HEK293 (cell line): ENCODE results near the gene ATP8B4.

Source experiments
- CTCF ChIA-PET: fragments of 350-600 bp; formaldehyde crosslinking; extraction: SDS; loops from one replicate; lab custom pipeline; 2021; ENCODE audit warnings: antibody characterized with exemption; lab: Yijun Ruan, JAX
- POLR2A ChIA-PET: fragments of 300-600 bp; formaldehyde crosslinking; extraction: SDS; loops from one replicate; lab custom pipeline; 2020; ENCODE audit warnings: antibody characterized with exemption, inconsistent platforms; lab: Yijun Ruan, JAX
- H3K27ac ChIP-seq: fragments of 200-500 bp; sonication (Bioruptor generic); 2 replicates; pipeline ENCODE4 v1.5.1; 2014; ENCODE audit warnings: low read depth, low read length, control low read depth, inconsistent platforms; ENCODE audit errors: extremely low read depth
- H3K36me3 ChIP-seq, 2 experiments: fragments of 200-500 bp in 1 of 2; sonication (Bioruptor generic) in 1 of 2; 1 replicate in 1 of 2; 2 replicates in 1 of 2; pipeline ENCODE4 v1.5.1; 2014 to 2017; ENCODE audit warnings: inconsistent platforms in 2 of 2, low read length in 2 of 2; ENCODE audit not compliant: control insufficient read depth in 2 of 2, insufficient read depth in 1 of 2
- H3K4me1 ChIP-seq: fragments of 200-500 bp; sonication (Bioruptor generic); 2 replicates; pipeline ENCODE4 v1.5.1; 2014; ENCODE audit warnings: mild to moderate bottlenecking, low read length, inconsistent platforms; ENCODE audit not compliant: control insufficient read depth, insufficient read depth
- H3K4me3 ChIP-seq: 2 replicates; pipeline ENCODE4 v1.5.1; 2011; ENCODE audit warnings: low read depth, mild to moderate bottlenecking, control low read depth, low read length, moderate library complexity
- H3K9me3 ChIP-seq: fragments of 200-500 bp; sonication (Bioruptor generic); 2 replicates; pipeline ENCODE4 v1.5.1; 2014; ENCODE audit warnings: low read depth, low read length, inconsistent platforms; ENCODE audit not compliant: control insufficient read depth, insufficient read depth
- GLIS1 ChIP-seq: fragments of 450-650 bp; formaldehyde crosslinking; IDR thresholded peaks from 2 replicates; pipeline ENCODE4 v1.5.1; 2016; ENCODE audit warnings: missing biosample characterization, missing genetic modification characterization
- INSM2 ChIP-seq: fragments of 450-650 bp; formaldehyde crosslinking; IDR thresholded peaks from 2 replicates; pipeline ENCODE4 v1.5.1; 2016; ENCODE audit warnings: missing biosample characterization, missing genetic modification characterization
- KLF1 ChIP-seq: fragments of 450-650 bp; formaldehyde crosslinking; IDR thresholded peaks from 2 replicates; pipeline ENCODE4 v1.5.1; 2016; ENCODE audit warnings: missing biosample characterization, missing genetic modification characterization
- KLF8 ChIP-seq: fragments of 450-650 bp; formaldehyde crosslinking; IDR thresholded peaks from 2 replicates; pipeline ENCODE4 v1.5.1; 2016; ENCODE audit warnings: missing biosample characterization, missing genetic modification characterization
- OVOL3 ChIP-seq: fragments of 450-650 bp; formaldehyde crosslinking; IDR thresholded peaks from 2 replicates; pipeline ENCODE4 v1.5.1; 2016; ENCODE audit warnings: missing biosample characterization, missing genetic modification characterization
- SP3 ChIP-seq: fragments of 450-650 bp; formaldehyde crosslinking; IDR thresholded peaks from 2 replicates; pipeline ENCODE4 v1.5.1; 2016; ENCODE audit warnings: missing biosample characterization, missing genetic modification characterization
- SP7 ChIP-seq: fragments of 450-650 bp; formaldehyde crosslinking; IDR thresholded peaks from 2 replicates; pipeline ENCODE4 v1.5.1; 2016; ENCODE audit warnings: missing biosample characterization, missing genetic modification characterization
- ZBTB10 ChIP-seq: fragments of 450-650 bp; formaldehyde crosslinking; IDR thresholded peaks from 2 replicates; pipeline ENCODE4 v1.5.1; 2016; ENCODE audit warnings: missing biosample characterization, missing genetic modification characterization
- ZEB2 ChIP-seq: fragments of 450-650 bp; formaldehyde crosslinking; IDR thresholded peaks from 2 replicates; pipeline ENCODE4 v1.5.1; 2016; ENCODE audit warnings: missing biosample characterization, missing genetic modification characterization
- ZIC2 ChIP-seq: fragments of 450-650 bp; formaldehyde crosslinking; IDR thresholded peaks from 2 replicates; pipeline ENCODE4 v1.5.1; 2016; ENCODE audit warnings: missing biosample characterization, missing genetic modification characterization
- ZNF121 ChIP-seq: fragments of 450-650 bp; formaldehyde crosslinking; IDR thresholded peaks from 2 replicates; pipeline ENCODE4 v1.5.1; 2016; ENCODE audit warnings: missing biosample characterization, missing genetic modification characterization
- ZNF138 ChIP-seq: fragments of 450-650 bp; formaldehyde crosslinking; IDR thresholded peaks from 2 replicates; pipeline ENCODE4 v1.5.1; 2016; ENCODE audit warnings: missing biosample characterization, missing genetic modification characterization, borderline replicate concordance
- ZNF175 ChIP-seq: fragments of 450-650 bp; formaldehyde crosslinking; IDR thresholded peaks from 2 replicates; pipeline ENCODE4 v1.5.1; 2016; ENCODE audit warnings: missing biosample characterization, missing genetic modification characterization
- ZNF19 ChIP-seq: fragments of 450-650 bp; formaldehyde crosslinking; IDR thresholded peaks from 2 replicates; pipeline ENCODE4; 2016; ENCODE audit warnings: missing biosample characterization, missing genetic modification characterization, low read depth
- ZNF2 ChIP-seq: fragments of 450-650 bp; formaldehyde crosslinking; IDR thresholded peaks from 2 replicates; pipeline ENCODE4 v1.5.1; 2016; ENCODE audit warnings: missing biosample characterization, missing genetic modification characterization
- ZNF274 ChIP-seq, 2 experiments: fragments of 200-500 bp in 1 of 2; fragments of 450-650 bp in 1 of 2; sonication (Bioruptor generic) in 1 of 2; formaldehyde crosslinking in 1 of 2; IDR thresholded peaks; 2 replicates each; pipeline versions ENCODE4 v1.5.1 to v1.6.1; 2014 to 2016; ENCODE audit warnings: borderline replicate concordance in 1 of 2, inconsistent platforms in 1 of 2, low read length in 1 of 2, missing biosample characterization in 1 of 2, missing genetic modification characterization in 1 of 2
- ZNF341 ChIP-seq: fragments of 450-650 bp; formaldehyde crosslinking; IDR thresholded peaks from 2 replicates; pipeline ENCODE4; 2016; ENCODE audit warnings: low read depth, missing biosample characterization, missing genetic modification characterization
- ZNF521 ChIP-seq: fragments of 450-650 bp; formaldehyde crosslinking; IDR thresholded peaks from 2 replicates; pipeline ENCODE4 v1.5.1; 2017; ENCODE audit warnings: missing biosample characterization, mild to moderate bottlenecking, missing genetic modification characterization
- ZNF544 ChIP-seq: fragments of 450-650 bp; formaldehyde crosslinking; IDR thresholded peaks from 2 replicates; pipeline ENCODE4 v1.5.0; 2017; ENCODE audit warnings: missing biosample characterization, missing genetic modification characterization
- ZNF610 ChIP-seq: fragments of 450-650 bp; formaldehyde crosslinking; IDR thresholded peaks from 2 replicates; pipeline ENCODE4 v1.5.1; 2016; ENCODE audit warnings: missing biosample characterization, missing genetic modification characterization, borderline replicate concordance
- ZNF623 ChIP-seq: fragments of 450-650 bp; formaldehyde crosslinking; IDR thresholded peaks from 2 replicates; pipeline ENCODE4 v1.5.1; 2016; ENCODE audit warnings: missing biosample characterization, missing genetic modification characterization
- ZNF626 ChIP-seq: fragments of 450-650 bp; sonication (Bioruptor Pico); formaldehyde crosslinking; IDR thresholded peaks from 2 replicates; pipeline ENCODE4 v1.5.1; 2018; ENCODE audit warnings: missing biosample characterization, missing genetic modification characterization, inconsistent platforms
- ZNF660 ChIP-seq: fragments of 450-650 bp; IDR thresholded peaks from 2 replicates; pipeline ENCODE4 v1.5.1; 2018; ENCODE audit warnings: missing biosample characterization, mild to moderate bottlenecking, missing genetic modification characterization
- ZNF692 ChIP-seq: fragments of 450-650 bp; formaldehyde crosslinking; IDR thresholded peaks from 2 replicates; pipeline ENCODE4 v1.5.1; 2016; ENCODE audit warnings: missing biosample characterization, missing genetic modification characterization
- ZNF830 ChIP-seq: fragments of 450-650 bp; IDR thresholded peaks from 2 replicates; pipeline ENCODE4 v1.5.0; 2018; ENCODE audit warnings: missing biosample characterization, missing genetic modification characterization, low read depth, mild to moderate bottlenecking, moderate library complexity

Gene ATP8B4

GRCh38 chr15:49984436-49984835 lies 134.6 kb downstream of the ATP8B4 start:
- Histone ChIP-seq H3K4me3 (no peak overlapping the region), H3K36me3 (no peaks in the 10 kb centered on the region), H3K9me3 (no peaks in the 10 kb centered on the region), H3K27ac (no peak overlapping the region), H3K4me1 (no peaks in the 10 kb centered on the region)
- CTCF ChIA-PET, result no interaction called here
- POLR2A ChIA-PET, result no interaction called here
- no peak for TF ChIP-seq ZNF341
- TF ChIP-seq ZNF274 (IDR thresholded peaks at IDR 0.05; ENCODE audit: low read length), result no peak
- TF ChIP-seq ZNF274 (tag by site-specific recombination; IDR thresholded peaks at IDR 0.05; ENCODE audit: borderline replicate concordance), result no peak
- no peak for TF ChIP-seq ZBTB10 (tag by site-specific recombination)
- no peak for TF ChIP-seq ZNF830 (tag by site-specific recombination)
- no peak for TF ChIP-seq ZNF175 (tag by site-specific recombination)
- TF ChIP-seq ZNF19 (tag by site-specific recombination), result no peak
- TF ChIP-seq ZNF138 (tag by site-specific recombination), result no peak
- no peak for TF ChIP-seq KLF1 (tag by site-specific recombination)
- TF ChIP-seq INSM2 (tag by site-specific recombination), result no peak
- no peak for TF ChIP-seq ZNF544 (tag by site-specific recombination)
- TF ChIP-seq ZNF623 (tag by site-specific recombination), result no peak
- TF ChIP-seq, all 188 proteins: peak for 0

- no peak overlapping the region for H3K4me3 ChIP-seq
- POLR2A ChIA-PET, result no interaction called here
- no peak for TF ChIP-seq SP3 (tag by site-specific recombination)
- no peak for TF ChIP-seq ZNF692 (tag by site-specific recombination)
- TF ChIP-seq ZNF626, result no peak
- no peak for TF ChIP-seq ZNF138 (tag by site-specific recombination)
- TF ChIP-seq OVOL3, result no peak
- CTCF ChIA-PET, result interaction anchor here (1.0 kb wide), 1 partner anchor 561 kb away, joined by 3 read pairs; no protein-coding TSS in a partner anchor
- no peaks in the 10 kb centered on the region for H3K4me1 ChIP-seq
- no peaks in the 10 kb centered on the region for H3K9me3 ChIP-seq
- no peak overlapping the region for H3K27ac ChIP-seq
- H3K36me3 ChIP-seq, result no peaks in the 10 kb centered on the region
These were observed 136.4 kb downstream of the ATP8B4 start for GRCh38 chr15:49982584-49982983.

- Histone ChIP-seq H3K4me1 (no peaks in the 10 kb centered on the region), H3K4me3 (no peak overlapping the region), H3K27ac (no peak overlapping the region), H3K9me3 (no peaks in the 10 kb centered on the region), H3K36me3 (no peaks in the 10 kb centered on the region)
- POLR2A ChIA-PET, result no interaction called here
- CTCF ChIA-PET, result interaction anchor here (0.6 kb wide), 1 partner anchor 293 kb away, joined by 5 read pairs; no protein-coding TSS in a partner anchor
- TF ChIP-seq SP7, result no peak
- TF ChIP-seq ZNF610, result no peak
- no peak for TF ChIP-seq ZNF121
- TF ChIP-seq KLF8 (tag by site-specific recombination), result no peak
- no peak for TF ChIP-seq ZNF660 (tag by site-specific recombination)
- TF ChIP-seq ZIC2, result no peak
- TF ChIP-seq GLIS1, result no peak
- TF ChIP-seq ZNF2, result no peak
- TF ChIP-seq ZEB2 (tag by site-specific recombination), result no peak
- TF ChIP-seq ZNF521 (tag by site-specific recombination), result no peak
These were observed 139.2 kb downstream of the ATP8B4 start for GRCh38 chr15:49979705-49980382.
